Pancreas (tissue), 10 donors: ENCODE measurements around the gene ZSWIM8. TPM values are rescaled to one million over a fixed set of nuclear protein-coding genes. Genes with fewer than 3 reads are reported as not detected.

ENCODE experiments used
- ATAC-seq, 4 donors: fragments of 200-7000 bp; cut with Tn5 transposase; one replicate each; pipeline versions ENCODE4 v1.8.0 to v1.9.1; 2020; ENCODE audit warnings: mild to moderate bottlenecking in 4 of 4, moderate library complexity in 4 of 4
- DNase-seq, 6 donors: peaks; one replicate each; pipeline ENCODE4 v3.0.0-alpha.2; 2020
- FAIRE-seq: peaks from 2 replicates; lab custom pipeline; 2012; peaks lifted over from hg19 to GRCh38; lab: Jason Lieb, UNC
- H3K27ac ChIP-seq, 4 donors: fragments of 200-600 bp; sonication (generic); 1 replicate in 3 of 4; 2 replicates in 1 of 4; pipeline versions ENCODE4 v1.5.0 to v1.8.0; 2020
- H3K27me3 ChIP-seq, 4 donors: fragments of 200-600 bp; one replicate each; pipeline ENCODE4 v1.8.0; 2021
- H3K36me3 ChIP-seq, 3 donors: fragments of 200-600 bp; sonication (generic) in 1 of 3; one replicate each; pipeline versions ENCODE4 v1.5.0 to v1.8.0; 2020 to 2021
- H3K4me1 ChIP-seq, 3 donors: fragments of 200-600 bp; one replicate each; pipeline ENCODE4 v1.8.0; 2021
- H3K4me3 ChIP-seq, 4 donors: fragments of 200-600 bp; sonication (generic) in 2 of 4; one replicate each; pipeline versions ENCODE4 v1.5.0 to v1.8.0; 2020 to 2021
- H3K9me3 ChIP-seq, 4 donors: fragments of 200-600 bp; one replicate each; pipeline ENCODE4 v1.8.0; 2021
- WGBS, 2 donors: extraction: QIAGEN DNeasy Blood & Tissue Kit; methylation state at CpG; one replicate each; pipeline ENCODE4 v1.1.7; 2013; 5-methylcytosine and 5-hydroxymethylcytosine counted together
- intact Hi-C, 3 donors: fragments of 100-400 bp; cut with DNase I; formaldehyde crosslinking; loops; one replicate each; pipeline versions ENCODE4 v1.11.1 to v1.14.2; 2022
- polyA plus RNA-seq, 2 donors: library from polyadenylated mRNA; stranded (reverse); fragments of 200-250 nt; gene quantifications; one replicate each; pipeline ENCODE4 v1.2.3, GENCODE V29; 2013
- total RNA-seq, 6 donors: library from RNA; stranded (reverse); fragmentation: NEBNext Ultra II Directional in 4 of 6; extraction: Animal tissue kit (Norgen Biotek cat#: 25700) in 4 of 6; gene quantifications; one replicate each; pipeline versions ENCODE4 v1.2.1 to v1.2.4, GENCODE V29; 2021 to 2023
- TF ChIP-seq, protein P1 (sequence below), 4 donors: fragments of 200-600 bp; sonication (generic) in 3 of 4; IDR thresholded peaks; one replicate each; pipeline versions ENCODE4 v1.5.0 to v1.8.0; 2021; ENCODE audit warnings: antibody characterized with exemption in 4 of 4
- donor health status: healthy with polysubstance abuse.
- donor health status: DM: no; HTN: no; CAD: no; lungs with moderate emphysema.
- donor health status: DM: no; HTN: no; CAD: no.
- donor health status: control.
- donor health status: control.
- donor health status: Bipolar disorder and iron deficiency.
- donor health status: DM: yes; HTN: yes; CAD: no.
- donor health status: DM: no; HTN: no; CAD: no.
- donor health status: DM: no; HTN: no; CAD: no.
- donor health status: DM: yes; HTN: yes; CAD: no.

ZSWIM8 gene
- total and polyA plus RNA-seq, 8 donors, result 20.7 to 187 (median 40.1) TPM

DNA sequence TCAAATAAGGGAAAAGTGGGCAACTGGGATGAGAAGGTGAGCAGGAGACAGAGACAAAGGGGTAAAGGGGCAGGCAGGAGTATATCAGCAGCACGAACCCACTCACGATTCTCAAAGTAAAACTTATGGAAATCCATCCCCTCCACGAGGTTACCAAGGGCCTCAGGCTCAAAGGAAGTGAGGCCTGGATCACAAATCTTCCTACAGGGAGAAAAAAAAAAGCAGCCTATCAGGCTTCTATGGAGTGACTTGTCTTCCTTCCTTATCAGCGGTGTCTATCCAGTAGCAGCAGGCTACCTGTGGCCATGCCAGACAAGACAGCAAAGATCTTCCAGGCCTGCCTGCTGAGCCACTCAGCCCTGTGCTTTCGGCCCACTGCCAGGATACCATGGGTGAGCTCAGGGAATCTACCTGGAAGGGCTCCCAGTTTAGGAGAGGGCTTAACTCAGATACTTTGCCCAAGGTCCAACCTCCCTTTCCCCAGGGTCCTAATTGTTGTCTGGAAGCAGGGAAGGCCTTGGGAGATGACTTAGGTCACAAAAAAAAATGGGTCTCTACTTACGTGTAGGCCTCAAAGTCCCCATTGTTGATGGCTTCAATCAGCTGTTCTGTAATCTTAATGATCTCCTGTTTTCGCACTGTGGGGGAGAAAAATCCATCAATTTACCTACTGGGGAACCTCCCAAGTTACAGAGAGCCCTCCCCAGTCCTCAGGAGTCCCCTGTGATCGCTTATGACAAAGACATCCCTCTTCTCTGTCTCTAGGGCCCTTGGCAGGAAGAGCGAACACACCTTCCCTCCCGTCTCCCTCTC, 31.7 kb downstream of the ZSWIM8 start:
- no peaks in the 10 kb centered on the region for H3K36me3 ChIP-seq
- WGBS, 2 donors, result 87 to 88% methylated on average over 10 of the region's 10 CpGs
- FAIRE-seq, result no peak
- intact Hi-C loops, result no loop called here
- H3K9me3 ChIP-seq, result no peaks in the 10 kb centered on the region
- H3K27ac ChIP-seq, result no peak overlapping the region
- ATAC-seq, result no peak
- DNase-seq, result no peak
- no peak overlapping the region for H3K4me3 ChIP-seq
- H3K27me3 ChIP-seq, result no peaks in the 10 kb centered on the region
- peaks cover 5 to 7% (median 6%) of the 10 kb centered on the region in 3 donors for H3K4me1 ChIP-seq
- TF ChIP-seq, protein P1, sequence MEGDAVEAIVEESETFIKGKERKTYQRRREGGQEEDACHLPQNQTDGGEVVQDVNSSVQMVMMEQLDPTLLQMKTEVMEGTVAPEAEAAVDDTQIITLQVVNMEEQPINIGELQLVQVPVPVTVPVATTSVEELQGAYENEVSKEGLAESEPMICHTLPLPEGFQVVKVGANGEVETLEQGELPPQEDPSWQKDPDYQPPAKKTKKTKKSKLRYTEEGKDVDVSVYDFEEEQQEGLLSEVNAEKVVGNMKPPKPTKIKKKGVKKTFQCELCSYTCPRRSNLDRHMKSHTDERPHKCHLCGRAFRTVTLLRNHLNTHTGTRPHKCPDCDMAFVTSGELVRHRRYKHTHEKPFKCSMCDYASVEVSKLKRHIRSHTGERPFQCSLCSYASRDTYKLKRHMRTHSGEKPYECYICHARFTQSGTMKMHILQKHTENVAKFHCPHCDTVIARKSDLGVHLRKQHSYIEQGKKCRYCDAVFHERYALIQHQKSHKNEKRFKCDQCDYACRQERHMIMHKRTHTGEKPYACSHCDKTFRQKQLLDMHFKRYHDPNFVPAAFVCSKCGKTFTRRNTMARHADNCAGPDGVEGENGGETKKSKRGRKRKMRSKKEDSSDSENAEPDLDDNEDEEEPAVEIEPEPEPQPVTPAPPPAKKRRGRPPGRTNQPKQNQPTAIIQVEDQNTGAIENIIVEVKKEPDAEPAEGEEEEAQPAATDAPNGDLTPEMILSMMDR (IDR thresholded peaks at IDR 0.05), result no peak

DNA sequence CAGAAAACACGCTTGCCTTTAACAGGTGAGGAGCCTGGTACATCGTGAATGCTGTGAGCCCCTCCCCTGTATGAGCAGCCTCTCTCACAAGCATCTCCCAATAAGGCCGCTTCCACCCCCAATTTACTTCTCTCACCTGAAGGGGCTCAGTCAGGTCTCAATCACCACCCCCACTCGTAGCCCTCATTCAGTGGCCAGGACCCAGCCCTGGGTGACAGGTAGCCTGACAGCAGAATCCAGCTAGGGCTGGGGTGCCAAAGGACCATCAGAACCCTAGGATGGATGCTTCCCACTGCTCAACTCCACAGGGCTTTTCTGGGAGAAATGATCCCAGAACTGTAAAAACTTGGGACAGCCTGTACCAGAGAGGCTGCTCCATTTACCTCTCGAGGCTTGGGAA, 32.4 kb downstream of the ZSWIM8 start:
- intact Hi-C loops, result no loop called here
- TF ChIP-seq, protein P1 (IDR thresholded peaks at IDR 0.05), result no peak
- ATAC-seq, result no peak

DNA sequence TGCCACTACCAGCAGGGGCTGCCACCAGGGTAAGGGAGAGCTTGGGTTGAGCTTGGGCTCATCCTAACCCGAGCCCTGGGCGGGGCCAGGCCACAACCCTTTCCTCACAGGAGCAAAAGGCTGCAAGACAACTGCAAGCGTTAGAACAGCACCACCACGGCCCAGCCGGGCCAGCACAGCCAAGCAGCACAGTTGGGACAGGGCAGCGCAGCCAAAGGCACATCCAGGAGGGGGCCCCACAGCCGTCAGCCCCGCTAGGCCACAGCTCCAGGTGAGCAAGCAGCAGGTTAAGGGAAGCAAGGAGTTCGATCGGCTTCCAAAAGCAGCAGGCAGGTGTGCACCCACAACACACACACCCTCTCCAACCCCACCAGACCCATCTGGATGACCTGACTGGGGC, 33.0 kb downstream of the ZSWIM8 start:
- no peak for FAIRE-seq
- Histone ChIP-seq H3K4me3 (no peak overlapping the region), H3K27me3 (no peaks in the 10 kb centered on the region), H3K4me1 (peaks cover 5 to 7% (median 6%) of the 10 kb centered on the region in 3 donors), H3K9me3 (no peaks in the 10 kb centered on the region), H3K27ac (no peak overlapping the region), H3K36me3 (no peaks in the 10 kb centered on the region)
- intact Hi-C loops, result no loop called here
- no peak for DNase-seq
- 86 to 95% methylated on average over 10 of the region's 10 CpGs for WGBS, 2 donors
- ATAC-seq, result no peak
- TF ChIP-seq, protein P1 (IDR thresholded peaks at IDR 0.05), result no peak

More for the DNA sequence above, 32.4 kb downstream of the ZSWIM8 start:
- H3K9me3 ChIP-seq, result no peaks in the 10 kb centered on the region
- 92 to 96% methylated on average over 5 of the region's 5 CpGs for WGBS, 2 donors
- no peak overlapping the region for H3K27ac ChIP-seq
- no peak for FAIRE-seq
- no peaks in the 10 kb centered on the region for H3K27me3 ChIP-seq
- H3K4me1 ChIP-seq, result peaks cover 5 to 7% (median 6%) of the 10 kb centered on the region in 3 donors
- DNase-seq, result no peak
- H3K36me3 ChIP-seq, result no peaks in the 10 kb centered on the region
- no peak overlapping the region for H3K4me3 ChIP-seq

DNA sequence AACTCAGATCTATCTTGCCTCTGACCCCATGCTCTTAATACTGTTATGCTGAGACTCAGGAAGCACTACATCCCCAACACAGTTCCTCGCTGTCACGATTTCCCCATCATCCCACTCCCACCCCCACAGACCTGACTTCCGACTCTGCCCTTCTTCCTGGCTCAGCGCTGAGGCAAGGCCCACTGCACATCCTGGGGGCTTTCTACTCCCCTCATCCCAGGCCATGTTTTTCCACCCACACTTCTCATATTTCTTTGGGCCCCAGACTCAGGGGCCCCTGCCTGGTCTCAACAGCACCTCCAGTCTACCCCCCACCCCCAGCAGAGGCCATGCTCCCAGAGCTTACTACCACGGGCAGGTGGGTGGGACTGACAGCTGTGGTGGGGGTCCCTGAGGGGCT, 33.7 kb downstream of the ZSWIM8 start:
- TF ChIP-seq, protein P1 (IDR thresholded peaks at IDR 0.05), result no peak
- 63 to 75% methylated on average over 5 of the region's 5 CpGs for WGBS, 2 donors
- intact Hi-C loops, result no loop called here
- Histone ChIP-seq H3K27ac (peak overlapping the region in 1 of 4 donors; percentile 45), H3K4me3 (no peak overlapping the region), H3K9me3 (no peaks in the 10 kb centered on the region), H3K36me3 (no peaks in the 10 kb centered on the region), H3K27me3 (no peaks in the 10 kb centered on the region), H3K4me1 (peaks cover 5 to 7% (median 6%) of the 10 kb centered on the region in 3 donors)
- DNase-seq (no peak), ATAC-seq (peak in 1 of 4 donors; percentile 2), FAIRE-seq (no peak)
